Peyer's patch (tissue), 4 donors: Measurements from ENCODE around the gene XPO4.

Experiments used
- CTCF ChIP-seq, 6 experiments: fragments of 450-650 bp in 4 of 6; fragments of 200-600 bp in 2 of 6; sonication (generic) in 1 of 6; IDR thresholded peaks; one replicate each; pipeline ENCODE4 v1.5.1; 2017 to 2019; ENCODE audit warnings: antibody characterized with exemption in 6 of 6, mild to moderate bottlenecking in 3 of 6, moderate library complexity in 1 of 6
- POLR2A ChIP-seq, 2 donors: fragments of 450-650 bp; IDR thresholded peaks; one replicate each; pipeline ENCODE4 v1.5.1; 2017; ENCODE audit warnings: antibody characterized with exemption in 2 of 2, mild to moderate bottlenecking in 2 of 2, moderate library complexity in 2 of 2

- TF ChIP-seq CTCF (IDR thresholded peaks at IDR 0.05) (no peak), POLR2A (IDR thresholded peaks at IDR 0.05) (no peak)
Measured at GRCh38 chr13:20826301-20826700, 76.2 kb downstream of the XPO4 start.
